H1 (cell line): ENCODE data around the gene TLCD3B.

Experiments used
- CTCF ChIP-seq, 3 experiments: IDR thresholded peaks; 1 replicate in 2 of 3; 2 replicates in 1 of 3; pipeline versions ENCODE4 v1.5.1 to v1.6.1; 2011; ENCODE audit warnings: low read length in 3 of 3, mild to moderate bottlenecking in 3 of 3, inconsistent platforms in 2 of 3, low read depth in 1 of 3, moderate library complexity in 1 of 3; ENCODE audit not compliant: insufficient read depth in 1 of 3; ENCODE audit errors: control extremely low read depth in 1 of 3
- EP300 ChIP-seq, 2 experiments: IDR thresholded peaks; 1 replicate in 1 of 2; 2 replicates in 1 of 2; pipeline ENCODE4 v1.6.1; 2011 to 2012; ENCODE audit warnings: low read depth in 2 of 2, low read length in 2 of 2, mild to moderate bottlenecking in 2 of 2, borderline replicate concordance in 1 of 2, inconsistent platforms in 1 of 2, moderate library complexity in 1 of 2
- JUN ChIP-seq: IDR thresholded peaks from 2 replicates; pipeline ENCODE4 v1.6.1; 2011; ENCODE audit warnings: low read depth, mild to moderate bottlenecking, improper control_type of control experiment, low read length
- KDM1A ChIP-seq: fragments of 200-600, 300-600 bp; sonication (generic); IDR thresholded peaks from 2 replicates; pipeline ENCODE4 v1.7.1; 2016; ENCODE audit warnings: mild to moderate bottlenecking, low read length, borderline replicate concordance
- MAX ChIP-seq: IDR thresholded peaks from 2 replicates; pipeline ENCODE4 v1.6.1; 2012; ENCODE audit warnings: inconsistent platforms
- PHF8 ChIP-seq: fragments of 200-600 bp; sonication (generic); conservative IDR thresholded peaks from 2 replicates; pipeline ENCODE4 v1.7.1; 2012; ENCODE audit warnings: low read depth, mild to moderate bottlenecking, inconsistent platforms, low read length, moderate library complexity
- POLR2A ChIP-seq, 2 experiments: IDR thresholded peaks; 1 replicate in 1 of 2; 2 replicates in 1 of 2; pipeline ENCODE4 v1.6.1; 2011; ENCODE audit warnings: low read depth in 2 of 2, low read length in 2 of 2, mild to moderate bottlenecking in 2 of 2; ENCODE audit errors: control extremely low read depth in 1 of 2
- POLR2AphosphoS5 ChIP-seq: IDR thresholded peaks from 2 replicates; pipeline ENCODE4 v1.6.1; 2011; ENCODE audit warnings: low read depth, low read length
- RAD21 ChIP-seq, 2 experiments: IDR thresholded peaks in 1 of 2; conservative IDR thresholded peaks in 1 of 2; 2 replicates each; pipeline ENCODE4 v1.6.1; 2011; ENCODE audit warnings: low read depth in 2 of 2, low read length in 2 of 2, improper control_type of control experiment in 1 of 2, inconsistent platforms in 1 of 2, mild to moderate bottlenecking in 1 of 2, moderate library complexity in 1 of 2
- YY1 ChIP-seq: IDR thresholded peaks from 2 replicates; pipeline ENCODE4 v1.6.1; 2011; ENCODE audit warnings: low read depth, mild to moderate bottlenecking, low read length

- TF ChIP-seq EP300 (IDR thresholded peaks at IDR 0.05; ENCODE audit: borderline replicate concordance in 1 of 2, low read depth in 2 of 2, low read length in 2 of 2): no peak
- no peak for TF ChIP-seq POLR2AphosphoS5
- TF ChIP-seq PHF8: no peak
- no peak for TF ChIP-seq KDM1A
- no peak for TF ChIP-seq POLR2A (IDR thresholded peaks at IDR 0.05; ENCODE audit: control extremely low read depth in 1 of 2, low read depth in 2 of 2, low read length in 2 of 2)
- no peak for TF ChIP-seq RAD21 (IDR thresholded peaks at IDR 0.05 in 1 of 2, conservative IDR thresholded peaks at IDR 0.05 in 1 of 2; ENCODE audit: low read depth in 2 of 2, low read length in 2 of 2)
- TF ChIP-seq YY1: no peak
- no peak for TF ChIP-seq JUN
- no peak for TF ChIP-seq CTCF (IDR thresholded peaks at IDR 0.05; ENCODE audit: control extremely low read depth in 1 of 3, insufficient read depth in 1 of 3, low read depth in 1 of 3, low read length in 3 of 3)
- TF ChIP-seq MAX: no peak
These were observed 47.5 kb downstream of the TLCD3B start for GRCh38 chr16:29983420-29984136.
